Neutrophil (primary cell): ENCODE data around the gene SPON1.

Experiments used
- H3K27ac ChIP-seq: fragments of 200-600 bp; sonication (generic); 2 replicates; pipeline ENCODE4 v1.5.1; 2016; ENCODE audit warnings: mild to moderate bottlenecking, moderate library complexity
- H3K27me3 ChIP-seq: fragments of 200-600 bp; sonication (generic); 2 replicates; pipeline ENCODE4 v1.6.0; 2016; ENCODE audit warnings: mild to moderate bottlenecking
- H3K36me3 ChIP-seq: fragments of 200-600 bp; sonication (generic); 2 replicates; pipeline ENCODE4 v1.5.1; 2017
- H3K4me1 ChIP-seq, 2 experiments: fragments of 200-600 bp in 1 of 2; sonication (generic) in 1 of 2; 1 replicate in 1 of 2; 2 replicates in 1 of 2; pipeline versions ENCODE4 v1.5.1 to v1.6.1; 2013 to 2016; ENCODE audit warnings: low read depth in 1 of 2, low read length in 1 of 2, mild to moderate bottlenecking in 1 of 2, moderate library complexity in 1 of 2; ENCODE audit not compliant: control insufficient read depth in 1 of 2, insufficient read depth in 1 of 2
- H3K4me3 ChIP-seq, 2 experiments: fragments of 200-600 bp in 1 of 2; sonication (generic) in 1 of 2; 1 replicate in 1 of 2; 2 replicates in 1 of 2; pipeline ENCODE4 v1.5.1; 2013 to 2016; ENCODE audit warnings: low read depth in 1 of 2, low read length in 1 of 2, mild to moderate bottlenecking in 1 of 2, moderate library complexity in 1 of 2
- H3K9me3 ChIP-seq: fragments of 200-600 bp; sonication (generic); 2 replicates; pipeline ENCODE4 v1.5.1; 2016
- TF ChIP-seq, protein P1 (sequence below): fragments of 200-600 bp; sonication (generic); IDR thresholded peaks from 2 replicates; pipeline ENCODE4 v1.5.1; 2016; ENCODE audit warnings: antibody characterized with exemption

The SPON1 gene

DNA sequence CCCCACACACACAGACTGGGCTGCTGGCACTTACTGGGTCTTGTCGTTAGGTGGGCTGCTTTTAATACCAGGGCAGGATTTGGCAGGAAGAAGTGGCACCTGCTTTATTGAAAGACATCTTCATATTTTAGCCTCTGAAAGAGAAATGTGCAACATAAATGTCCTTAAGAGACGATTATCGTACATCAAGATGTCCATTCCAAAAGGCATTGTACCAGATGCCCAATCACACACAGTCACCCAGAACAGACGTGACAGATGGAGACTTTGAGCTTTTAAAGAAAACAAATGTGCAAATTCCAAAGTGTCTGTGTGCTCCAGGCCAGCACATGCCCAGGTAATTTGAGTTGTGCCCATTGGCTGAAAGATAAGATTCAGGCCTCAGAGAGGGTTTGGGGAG is 240.8 kb downstream of the SPON1 start:
- Histone ChIP-seq H3K36me3 (no peaks in the 10 kb centered on the region), H3K27me3 (no peaks in the 10 kb centered on the region), H3K27ac (no peak overlapping the region), H3K4me1 (no peaks in the 10 kb centered on the region), H3K9me3 (no peaks in the 10 kb centered on the region), H3K4me3 (no peak overlapping the region)
- TF ChIP-seq, protein P1, sequence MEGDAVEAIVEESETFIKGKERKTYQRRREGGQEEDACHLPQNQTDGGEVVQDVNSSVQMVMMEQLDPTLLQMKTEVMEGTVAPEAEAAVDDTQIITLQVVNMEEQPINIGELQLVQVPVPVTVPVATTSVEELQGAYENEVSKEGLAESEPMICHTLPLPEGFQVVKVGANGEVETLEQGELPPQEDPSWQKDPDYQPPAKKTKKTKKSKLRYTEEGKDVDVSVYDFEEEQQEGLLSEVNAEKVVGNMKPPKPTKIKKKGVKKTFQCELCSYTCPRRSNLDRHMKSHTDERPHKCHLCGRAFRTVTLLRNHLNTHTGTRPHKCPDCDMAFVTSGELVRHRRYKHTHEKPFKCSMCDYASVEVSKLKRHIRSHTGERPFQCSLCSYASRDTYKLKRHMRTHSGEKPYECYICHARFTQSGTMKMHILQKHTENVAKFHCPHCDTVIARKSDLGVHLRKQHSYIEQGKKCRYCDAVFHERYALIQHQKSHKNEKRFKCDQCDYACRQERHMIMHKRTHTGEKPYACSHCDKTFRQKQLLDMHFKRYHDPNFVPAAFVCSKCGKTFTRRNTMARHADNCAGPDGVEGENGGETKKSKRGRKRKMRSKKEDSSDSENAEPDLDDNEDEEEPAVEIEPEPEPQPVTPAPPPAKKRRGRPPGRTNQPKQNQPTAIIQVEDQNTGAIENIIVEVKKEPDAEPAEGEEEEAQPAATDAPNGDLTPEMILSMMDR: no peak

DNA sequence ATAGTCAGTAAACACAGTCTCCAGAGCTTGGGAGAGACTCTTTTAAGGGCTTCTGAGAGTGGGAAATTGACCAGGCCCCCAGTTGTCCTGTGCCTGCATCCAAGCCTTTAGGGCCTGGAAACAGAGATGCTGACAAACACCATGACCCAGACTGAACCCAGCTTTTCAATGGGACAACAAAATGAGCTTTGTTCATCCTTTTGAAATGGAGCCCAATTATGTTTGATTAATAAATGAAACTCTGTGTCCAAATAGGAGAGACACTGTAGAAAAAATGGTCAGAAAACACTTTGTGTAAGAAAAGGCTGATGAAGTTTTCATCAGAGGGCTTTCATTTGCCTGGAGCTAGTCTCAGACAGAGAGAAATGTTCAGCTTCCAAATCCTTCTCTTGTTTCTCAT is 250.5 kb downstream of the SPON1 start:
- TF ChIP-seq, protein P1: no peak
- no peak overlapping the region for H3K27ac ChIP-seq
- H3K36me3 ChIP-seq: no peaks in the 10 kb centered on the region
- no peak overlapping the region for H3K4me3 ChIP-seq
- H3K9me3 ChIP-seq: no peaks in the 10 kb centered on the region
- H3K4me1 ChIP-seq: no peaks in the 10 kb centered on the region
- H3K27me3 ChIP-seq: peaks cover 13% of the 10 kb centered on the region

DNA sequence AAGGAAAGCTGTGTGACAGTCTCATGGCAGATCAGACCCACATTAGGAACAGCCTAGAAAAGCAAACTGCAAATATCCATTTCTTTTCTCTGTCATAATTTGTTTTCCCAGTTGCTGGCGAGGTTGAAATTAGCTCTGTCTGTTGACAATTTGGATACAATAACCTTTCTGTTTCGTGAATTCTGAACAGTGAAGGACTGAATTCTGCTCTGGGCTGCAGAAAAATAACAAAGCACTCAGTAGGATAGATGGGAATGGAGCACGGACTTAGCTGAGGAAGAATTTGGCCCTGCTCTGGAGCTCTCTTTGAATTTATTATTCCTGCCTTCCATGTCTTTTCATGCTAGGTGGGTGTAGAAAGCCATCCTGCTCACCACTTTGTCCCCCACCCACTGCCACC is 256.2 kb downstream of the SPON1 start:
- Histone ChIP-seq H3K27ac (no peak overlapping the region), H3K36me3 (no peaks in the 10 kb centered on the region), H3K4me3 (no peak overlapping the region), H3K4me1 (no peaks in the 10 kb centered on the region), H3K9me3 (no peaks in the 10 kb centered on the region), H3K27me3 (peaks cover 30% of the 10 kb centered on the region)
- TF ChIP-seq, protein P1: no peak

DNA sequence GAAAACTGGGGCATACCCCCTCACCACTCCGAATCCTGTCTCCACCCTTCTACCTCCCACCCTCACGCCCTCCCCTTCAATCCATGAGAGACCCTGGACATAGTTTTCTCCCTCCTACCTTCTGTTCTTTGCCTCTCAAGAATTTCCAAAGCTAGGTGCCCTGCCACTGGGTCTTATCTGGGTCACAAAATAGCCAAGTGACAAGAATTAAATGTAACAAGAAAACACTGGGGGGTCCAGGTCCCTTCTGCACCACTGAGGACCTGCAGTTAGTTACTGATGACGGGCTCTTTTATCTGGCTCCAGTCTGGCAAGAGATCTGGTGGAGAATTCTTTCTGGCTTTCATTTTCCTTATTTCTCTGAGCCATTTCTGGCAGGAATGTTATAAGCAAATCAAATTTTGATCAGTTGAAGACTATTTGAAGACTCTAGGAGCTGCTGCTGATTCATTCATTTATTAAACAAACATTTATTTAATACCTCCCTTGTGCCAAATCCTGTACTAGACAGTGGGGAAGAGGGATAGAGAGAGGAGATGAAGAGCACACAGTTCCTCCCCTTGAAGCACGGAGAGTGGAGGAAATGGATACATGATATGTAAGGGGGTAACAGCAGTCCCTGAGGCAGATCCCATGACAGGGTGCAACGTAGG is 261.2 kb downstream of the SPON1 start:
- H3K9me3 ChIP-seq: no peaks in the 10 kb centered on the region
- no peak overlapping the region for H3K27ac ChIP-seq
- no peak overlapping the region for H3K4me3 ChIP-seq
- H3K36me3 ChIP-seq: no peaks in the 10 kb centered on the region
- H3K4me1 ChIP-seq: no peaks in the 10 kb centered on the region
- H3K27me3 ChIP-seq: peaks cover 10% of the 10 kb centered on the region
- TF ChIP-seq, protein P1: no peak

DNA sequence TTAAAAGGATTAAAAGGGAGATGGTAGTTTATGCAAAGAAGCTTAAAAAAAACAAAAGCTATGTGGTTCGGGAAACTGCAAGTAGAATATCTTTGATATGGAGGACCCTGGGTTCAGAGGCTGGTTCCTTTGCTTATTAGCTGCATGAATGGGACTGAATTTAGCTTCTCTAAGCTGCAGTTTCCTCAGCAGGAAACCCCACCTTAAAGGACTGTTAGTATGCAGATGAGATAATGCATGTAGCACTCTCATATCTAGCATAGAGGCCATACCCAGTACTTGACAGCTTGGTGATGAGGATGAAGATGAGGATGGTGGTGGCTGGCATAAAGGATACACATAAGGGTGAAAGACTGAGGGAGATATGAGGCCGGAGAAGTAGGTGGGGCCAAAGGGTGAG is 261.9 kb downstream of the SPON1 start:
- Histone ChIP-seq H3K27ac (no peak overlapping the region), H3K4me1 (no peaks in the 10 kb centered on the region), H3K27me3 (peaks cover 3% of the 10 kb centered on the region), H3K9me3 (no peaks in the 10 kb centered on the region), H3K36me3 (no peaks in the 10 kb centered on the region), H3K4me3 (no peak overlapping the region)
- TF ChIP-seq, protein P1: no peak
